Measurements from ENCODE around the gene MAST3. TPM values are rescaled to one million over a fixed set of nuclear protein-coding genes. Genes with fewer than 3 reads are reported as not detected.

MAST3 gene
- total RNA-seq, 1 donor from 2014 or later: 48.6 TPM

- no peaks in the 10 kb centered on the region for H3K27me3 Mint-ChIP-seq
- ChIA-PET POLR2A (interaction anchor here (0.6 to 11.9 kb wide), 16 partner anchors 11 to 420 kb away, joined by 3 to 437 read pairs (median 6); partner anchors contain the start of genes JUND, MPV17L2, PIK3R2 and RAB3A), CTCF (interaction anchor here (0.6 to 1.7 kb wide), 7 partner anchors 10 to 1400 kb away, joined by 3 to 11 read pairs (median 3); no protein-coding TSS in a partner anchor)
- H3K9me3 Mint-ChIP-seq: no peaks in the 10 kb centered on the region
- ATAC-seq (ENCODE audit: low read depth) (no peak), DNase-seq (no peak)
- peaks cover 41% of the 10 kb centered on the region for H3K36me3 Mint-ChIP-seq (ENCODE audit: low read depth)
- peak overlapping the region; percentile 75 for H3K4me3 Mint-ChIP-seq
- peaks cover 82% of the 10 kb centered on the region for H3K4me1 Mint-ChIP-seq
- intact Hi-C loops (cut with micrococcal nuclease): loop anchor here (5.0 to 10.0 kb wide), 4 partner anchors 74 to 647 kb away; partner anchors contain the start of genes ELL and MAST3
- TF ChIP-seq CTCF (IDR thresholded peaks at IDR 0.05): no peak
- peak overlapping the region; percentile 92 for H3K27ac Mint-ChIP-seq
Observed at GRCh38 chr19:18171605-18172327, 74.2 kb downstream of the MAST3 start.

- H3K4me1 Mint-ChIP-seq: peaks cover 90% of the 10 kb centered on the region
Observed at GRCh38 chr19:18172331-18173053, 74.9 kb downstream of the MAST3 start.

GRCh38 chr19:18173054-18173571 is 75.5 kb downstream of the MAST3 start:
- no peak for TF ChIP-seq CTCF (IDR thresholded peaks at IDR 0.05)
- H3K4me3 Mint-ChIP-seq: peak overlapping the region; percentile 94
- intact Hi-C loops (cut with micrococcal nuclease): loop anchor here (1.0 to 10.0 kb wide), 9 partner anchors 8 to 648 kb away; partner anchors contain the start of genes ELL, JUND, MAST3 and PIK3R2
- DNase-seq (peak; percentile 66), ATAC-seq (ENCODE audit: low read depth) (peak; percentile 27)
- H3K27me3 Mint-ChIP-seq: no peaks in the 10 kb centered on the region
- H3K27ac Mint-ChIP-seq: peak overlapping the region; percentile 92
- H3K4me1 Mint-ChIP-seq: peaks cover 91% of the 10 kb centered on the region
- no peaks in the 10 kb centered on the region for H3K9me3 Mint-ChIP-seq
- ChIA-PET CTCF (interaction anchor here (1.0 to 1.5 kb wide), 2 partner anchors 9 to 19 kb away, joined by 3 to 8 read pairs; no protein-coding TSS in a partner anchor), POLR2A (interaction anchor here (0.6 to 11.9 kb wide), 13 partner anchors 13 to 419 kb away, joined by 3 to 437 read pairs (median 5); partner anchors contain the start of genes ARRDC2, JUND, MPV17L2 and PIK3R2)
- H3K36me3 Mint-ChIP-seq (ENCODE audit: low read depth): peaks cover 43% of the 10 kb centered on the region

More at GRCh38 chr19:18172331-18173053, 74.9 kb downstream of the MAST3 start:
- H3K4me3 Mint-ChIP-seq: peak overlapping the region; percentile 94
- H3K27ac Mint-ChIP-seq: peak overlapping the region; percentile 92
- H3K27me3 Mint-ChIP-seq: no peaks in the 10 kb centered on the region
- no peaks in the 10 kb centered on the region for H3K9me3 Mint-ChIP-seq
- intact Hi-C loops (cut with micrococcal nuclease): loop anchor here (1.0 to 10.0 kb wide), 9 partner anchors 9 to 648 kb away; partner anchors contain the start of genes ELL, JUND, MAST3 and PIK3R2
- ATAC-seq (ENCODE audit: low read depth) (no peak), DNase-seq (no peak)
- TF ChIP-seq CTCF (IDR thresholded peaks at IDR 0.05): no peak
- peaks cover 41% of the 10 kb centered on the region for H3K36me3 Mint-ChIP-seq (ENCODE audit: low read depth)
- POLR2A ChIA-PET: interaction anchor here (0.6 to 11.9 kb wide), 14 partner anchors 13 to 418 kb away, joined by 3 to 437 read pairs (median 5); partner anchors contain the start of genes ARRDC2, JUND, MPV17L2 and PIK3R2
- CTCF ChIA-PET: interaction anchor here (0.6 to 1.5 kb wide), 4 partner anchors 8 to 1401 kb away, joined by 3 to 8 read pairs (median 3); no protein-coding TSS in a partner anchor

- peak within 1 kb of the TSS; percentile 94 for H3K4me3 Mint-ChIP-seq
- H3K4me1 Mint-ChIP-seq: peaks cover 90% of the 10 kb centered on the region
- no peaks in the 10 kb centered on the region for H3K27me3 Mint-ChIP-seq
- H3K27ac Mint-ChIP-seq: peak within 1 kb of the TSS; percentile 92
- H3K9me3 Mint-ChIP-seq: no peaks in the 10 kb centered on the region
- POLR2A ChIA-PET: interaction anchor here (0.5 to 11.9 kb wide), 14 partner anchors 12 to 583 kb away, joined by 3 to 437 read pairs (median 4); partner anchors contain the start of genes JUND, MPV17L2, PIK3R2 and RAB3A
- H3K36me3 Mint-ChIP-seq (ENCODE audit: low read depth): peaks cover 45% of the 10 kb centered on the region
- ATAC-seq (ENCODE audit: low read depth): peak; percentile 62
- intact Hi-C loops (cut with micrococcal nuclease): loop anchor here (1.0 to 10.0 kb wide), 9 partner anchors 8 to 649 kb away; partner anchors contain the start of genes ELL, JUND, MAST3 and PIK3R2
- CTCF ChIA-PET: interaction anchor here (1.0 to 2.7 kb wide), 3 partner anchors 10 to 79 kb away, joined by 3 to 14 read pairs (median 5); no protein-coding TSS in a partner anchor
- DNase-seq: peak; percentile 85
- no peak for TF ChIP-seq CTCF (IDR thresholded peaks at IDR 0.05)
Observed at GRCh38 chr19:18173572-18174288, 76.2 kb downstream of the MAST3 start, which contains the start of gene IFI30. Gene IFI30 (plus strand): TSS chr19:18173813. CDS start chr19:18173842, 29 bp downstream.

Measured in activated B cell treated with CpG ODN at 0.5 μM for 24 hours (primary cell).